ENCODE results near the gene SIL1. TPM values are rescaled to one million over a fixed set of nuclear protein-coding genes. Genes with fewer than 3 reads are reported as not detected.

The SIL1 gene
- total and polyA plus RNA-seq, 2 of the 8 experiments (the other 6 are each of a cell fraction or from before 2014, with no cell fraction given): 8.3 to 12.8 TPM

- Histone ChIP-seq H4K91ac (replicated peaks; ENCODE audit: insufficient read length, low read length) (no peak overlapping the region), H3K23ac (ENCODE audit: insufficient read length) (no peak overlapping the region), H4K8ac (ENCODE audit: extremely low read depth, insufficient read depth, low read length) (no peak overlapping the region), H3K27ac (ENCODE audit: low read depth, low read length) (no peak overlapping the region), H3K9ac (replicated peaks in 1 of 4; ENCODE audit: extremely low read depth in 1 of 4, low read depth in 3 of 4, low read length in 3 of 4) (no peak overlapping the region), H2AFZ (ENCODE audit: low read length) (no peak overlapping the region), H3K18ac (ENCODE audit: extremely low read depth, low read length) (no peak overlapping the region), H3K4me2 (ENCODE audit: insufficient read depth in 1 of 2, low read depth in 2 of 2, low read length in 2 of 2) (no peak overlapping the region), H3K4me3 (ENCODE audit: extremely low read depth in 1 of 4, insufficient read depth in 2 of 4, low read depth in 3 of 4, low read length in 4 of 4) (no peak overlapping the region), H3K79me2 (ENCODE audit: control insufficient read depth in 1 of 2, insufficient read depth in 2 of 2, low read length in 2 of 2) (no peaks in the 10 kb centered on the region), H2BK5ac (ENCODE audit: low read depth, low read length) (no peak overlapping the region), H3K14ac (ENCODE audit: insufficient read length) (no peak overlapping the region), H2AK5ac (ENCODE audit: low read depth, low read length) (no peak overlapping the region), H4K5ac (ENCODE audit: insufficient read length, low read depth, low read length) (no peak overlapping the region), H3K79me1 (ENCODE audit: low read depth, low read length) (no peaks in the 10 kb centered on the region), H4K20me1 (replicated peaks in 1 of 2; ENCODE audit: control insufficient read depth in 1 of 2, insufficient read depth in 2 of 2, low read length in 2 of 2) (no peaks in the 10 kb centered on the region), H2BK120ac (replicated peaks; ENCODE audit: low read depth, low read length) (no peak overlapping the region), H2BK20ac (ENCODE audit: low read length) (no peak overlapping the region), H3K27me3 (replicated peaks in 1 of 4; ENCODE audit: control insufficient read depth in 3 of 4, extremely low read depth in 1 of 4, insufficient read depth in 3 of 4, low read length in 3 of 4) (no peaks in the 10 kb centered on the region), H3K4me1 (replicated peaks in 1 of 4; ENCODE audit: control insufficient read depth in 3 of 4, insufficient read depth in 4 of 4, low read length in 3 of 4) (peaks cover 0 to 2% (median 0%) of the 10 kb centered on the region in 4 experiments; a peak in 1 of 7 replicates), H2BK12ac (ENCODE audit: low read depth, low read length) (no peak overlapping the region), H2BK15ac (ENCODE audit: low read length) (no peak overlapping the region), H3K56ac (replicated peaks; ENCODE audit: insufficient read length, low read depth, low read length) (no peak overlapping the region), H3K23me2 (ENCODE audit: low read depth, low read length) (no peaks in the 10 kb centered on the region), H3K36me3 (ENCODE audit: control insufficient read depth in 2 of 4, insufficient read depth in 4 of 4, low read length in 3 of 4) (no peaks in the 10 kb centered on the region), H3K4ac (replicated peaks; ENCODE audit: insufficient read length, low read depth, low read length) (no peak overlapping the region), H3K9me3 (ENCODE audit: insufficient read depth in 2 of 2, low read depth in 1 of 2, low read length in 1 of 2) (no peaks in the 10 kb centered on the region)
- DNase-seq (ENCODE audit: low read depth in 1 of 2, low spot score in 2 of 2): no peak
- POLR2A ChIA-PET (ENCODE audit: partially characterized antibody): no interaction called here
- no peak for TF ChIP-seq TAF1 (IDR thresholded peaks at IDR 0.05; ENCODE audit: low read depth, low read length)
- TF ChIP-seq KDM4A (IDR thresholded peaks at IDR 0.05; ENCODE audit: low read depth, low read length, severe bottlenecking): no peak
- TF ChIP-seq EGR1 (IDR thresholded peaks at IDR 0.05; ENCODE audit: borderline replicate concordance, low read depth, low read length): no peak
- TF ChIP-seq SAP30 (IDR thresholded peaks at IDR 0.05; ENCODE audit: insufficient read depth, insufficient replicate concordance, low read length): no peak
- TF ChIP-seq CTBP2 (IDR thresholded peaks at IDR 0.05; ENCODE audit: borderline replicate concordance, insufficient read depth, insufficient read length, low read length): no peak
- no peak for TF ChIP-seq HDAC2 (IDR thresholded peaks at IDR 0.05; ENCODE audit: borderline replicate concordance in 1 of 2, low read depth in 2 of 2, low read length in 2 of 2)
- TF ChIP-seq SP4 (IDR thresholded peaks at IDR 0.05; ENCODE audit: low read length): no peak
- TF ChIP-seq POLR2AphosphoS5 (IDR thresholded peaks at IDR 0.05; ENCODE audit: low read depth, low read length): no peak
- TF ChIP-seq SUZ12 (IDR thresholded peaks at IDR 0.05; ENCODE audit: low read length): no peak
- no peak for TF ChIP-seq GABPA (IDR thresholded peaks at IDR 0.05; ENCODE audit: borderline replicate concordance, insufficient read depth, low read length)
- no peak for TF ChIP-seq YY1 (IDR thresholded peaks at IDR 0.05; ENCODE audit: low read depth, low read length)
- TF ChIP-seq BACH1 (IDR thresholded peaks at IDR 0.05; ENCODE audit: low read length): no peak
- WGBS, 2 experiments (ENCODE audit: extremely low coverage in 1 of 2, insufficient coverage in 1 of 2, insufficient read length in 1 of 2, insufficient replicate concordance in 2 of 2, low coverage in 1 of 2, low lambda C conversion rate in 2 of 2, missing lambda C conversion rate in 1 of 2): 94% methylated on average over 8 of the region's 8 CpGs; no CpG with 5 or more reads in 1 of the 2 experiments
- CTCF ChIA-PET (ENCODE audit: partially characterized antibody): interaction anchor here (0.6 to 0.8 kb wide), 2 partner anchors 36 to 434 kb away, joined by 3 read pairs; no protein-coding TSS in a partner anchor
- no peak for FAIRE-seq
Observed at GRCh38 chr5:139075066-139076050, 122.8 kb downstream of the SIL1 start.
